Measurements from ENCODE around the gene RGS12. TPM values are rescaled to one million over a fixed set of nuclear protein-coding genes. Genes with fewer than 3 reads are reported as not detected.

RGS12 gene
- polyA plus RNA-seq, 1 donor: 48.7 TPM

GRCh38 chr4:3276986-3277385, 15.8 kb upstream of the RGS12 start:
- DNase-seq: no peak

GRCh38 chr4:3280466-3280865, 12.4 kb upstream of the RGS12 start:
- no peak for DNase-seq

DNA sequence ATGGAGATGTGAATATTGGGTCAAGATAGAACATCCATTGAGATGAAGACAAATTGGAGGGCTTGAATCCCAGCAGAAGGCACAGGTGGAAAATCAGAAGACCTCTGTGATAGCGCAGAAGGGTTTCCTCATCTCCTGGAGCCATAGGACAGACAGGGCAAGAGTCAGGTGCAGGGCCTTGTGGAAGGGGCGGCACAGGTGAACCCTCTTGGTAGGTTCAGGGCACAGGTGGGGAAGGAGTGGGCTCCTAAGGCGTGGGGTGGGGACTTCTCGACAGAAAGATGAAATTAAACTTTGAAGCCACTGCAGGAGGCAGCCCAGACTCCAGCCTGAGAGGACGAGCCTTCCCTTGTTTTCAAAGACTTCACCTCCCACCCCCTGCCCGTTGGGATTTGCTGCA, 9.3 kb upstream of the RGS12 start:
- no peak for DNase-seq

- DNase-seq: no peak
Measured at GRCh38 chr4:3283916-3284315, 8.9 kb upstream of the RGS12 start.

DNA sequence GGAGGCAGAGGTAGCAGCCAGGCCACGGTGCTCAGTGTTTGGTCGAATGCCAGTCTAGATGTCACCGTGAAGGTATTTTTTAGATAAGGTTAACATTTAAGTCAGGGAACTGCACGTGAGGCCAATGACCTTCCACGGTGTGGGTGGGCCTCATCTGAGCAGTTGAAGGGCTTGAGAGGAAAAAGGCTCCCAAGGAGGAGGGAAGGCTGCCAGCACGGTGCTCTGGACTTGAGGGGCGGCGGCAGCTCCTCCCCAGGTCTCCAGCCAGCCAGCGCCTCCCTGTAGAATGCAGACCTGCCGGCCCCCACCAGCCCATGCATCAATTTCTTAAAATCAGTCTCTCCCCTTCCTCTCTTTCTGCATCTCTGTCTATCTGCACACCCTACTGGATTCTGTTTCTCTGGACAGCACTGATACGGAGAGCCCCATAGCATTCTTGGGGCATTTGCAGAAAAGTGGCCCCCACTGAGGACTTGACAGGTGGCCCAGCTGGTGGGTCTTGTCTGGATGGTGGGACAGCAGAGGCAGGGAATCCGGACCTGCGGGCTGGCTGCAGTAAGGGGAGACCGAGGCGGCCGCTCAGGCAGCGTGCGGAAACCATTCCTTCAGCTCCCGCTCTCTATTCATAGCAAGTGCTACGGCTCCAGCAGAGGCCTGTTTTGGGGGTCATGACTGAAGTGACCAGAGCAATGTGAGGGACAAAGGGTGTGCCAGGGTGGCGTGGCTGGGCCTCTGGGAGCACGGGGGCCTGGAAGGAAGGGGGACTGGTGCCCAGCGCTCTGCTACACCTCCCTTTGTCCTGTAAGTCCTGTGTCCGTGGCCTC, 7.9 kb upstream of the RGS12 start:
- DNase-seq: no peak

DNA sequence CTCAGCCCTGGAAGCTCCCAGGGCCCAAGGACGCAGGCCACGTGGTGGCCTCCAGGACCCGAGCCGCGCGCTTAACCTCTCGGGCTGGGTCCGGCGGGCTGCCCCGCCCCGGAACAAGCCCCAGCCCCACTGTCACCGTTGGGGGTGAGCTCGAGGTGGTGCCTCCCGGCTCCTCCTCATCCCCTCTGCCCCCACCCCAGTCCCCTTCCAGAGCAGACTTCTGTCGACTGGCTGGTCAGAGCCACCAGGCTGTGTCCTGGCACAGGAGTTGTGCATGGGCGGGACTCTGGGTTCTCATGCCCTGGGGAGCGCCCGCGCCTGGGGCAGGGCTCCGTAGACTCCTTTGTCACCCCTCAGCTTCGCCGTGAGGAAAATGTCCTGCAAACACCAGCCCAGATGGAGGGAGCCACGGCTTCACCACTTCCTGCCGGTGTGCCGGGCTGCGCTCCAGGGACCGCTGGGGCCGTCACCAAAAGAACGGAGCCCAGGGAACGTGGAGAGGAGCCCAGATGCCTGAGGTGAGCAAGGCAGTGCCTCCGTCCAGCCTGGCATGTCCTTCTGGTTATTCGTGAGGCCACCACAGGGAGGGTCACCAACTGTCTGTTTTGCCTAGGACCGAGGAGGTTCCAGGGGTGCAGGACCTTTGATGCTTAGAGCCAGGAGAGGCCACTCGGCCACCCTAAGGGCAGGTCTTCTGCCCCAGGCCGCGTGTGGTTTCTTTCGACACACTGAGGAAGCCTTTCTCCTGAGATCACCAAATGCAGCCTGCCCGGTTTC, 7.1 kb upstream of the RGS12 start:
- no peak for DNase-seq

- no peak for DNase-seq
Measured at GRCh38 chr4:3286335-3287175, 6.3 kb upstream of the RGS12 start.

DNA sequence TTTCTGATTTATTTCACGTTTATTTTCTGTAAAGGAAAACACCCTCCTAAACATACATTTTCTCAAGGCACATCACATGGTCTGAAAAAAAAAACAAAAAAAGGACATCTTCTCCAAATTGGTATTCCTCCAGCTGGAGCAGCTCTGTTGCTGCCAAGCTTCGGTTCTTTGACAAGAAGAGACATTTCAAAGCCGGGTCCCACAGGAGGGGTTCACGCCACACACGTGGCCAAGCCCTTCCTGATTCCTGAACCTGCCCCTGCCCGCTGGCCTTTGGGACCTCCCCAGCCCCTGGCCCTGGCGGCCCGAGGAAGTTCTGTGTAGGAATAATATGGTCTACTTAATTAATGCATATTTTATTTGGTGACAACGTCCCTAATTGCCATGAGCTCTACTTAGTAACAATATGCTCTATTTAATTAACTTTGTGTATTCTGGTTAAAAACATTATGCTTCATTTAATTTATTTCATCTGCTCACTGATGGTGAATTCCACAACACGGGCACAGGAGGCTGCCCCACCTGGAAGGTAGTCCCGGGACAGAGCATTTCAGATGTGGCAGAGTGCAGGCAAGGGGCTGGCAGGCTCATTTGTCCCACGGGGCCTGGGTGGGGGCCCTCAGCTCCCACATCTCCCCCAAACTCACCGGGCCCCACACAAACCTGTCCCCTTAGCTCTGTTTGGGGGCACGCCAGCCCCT, 5.4 kb upstream of the RGS12 start:
- DNase-seq: no peak

GRCh38 chr4:3287972-3288570, 4.8 kb upstream of the RGS12 start:
- no peak for DNase-seq

DNA sequence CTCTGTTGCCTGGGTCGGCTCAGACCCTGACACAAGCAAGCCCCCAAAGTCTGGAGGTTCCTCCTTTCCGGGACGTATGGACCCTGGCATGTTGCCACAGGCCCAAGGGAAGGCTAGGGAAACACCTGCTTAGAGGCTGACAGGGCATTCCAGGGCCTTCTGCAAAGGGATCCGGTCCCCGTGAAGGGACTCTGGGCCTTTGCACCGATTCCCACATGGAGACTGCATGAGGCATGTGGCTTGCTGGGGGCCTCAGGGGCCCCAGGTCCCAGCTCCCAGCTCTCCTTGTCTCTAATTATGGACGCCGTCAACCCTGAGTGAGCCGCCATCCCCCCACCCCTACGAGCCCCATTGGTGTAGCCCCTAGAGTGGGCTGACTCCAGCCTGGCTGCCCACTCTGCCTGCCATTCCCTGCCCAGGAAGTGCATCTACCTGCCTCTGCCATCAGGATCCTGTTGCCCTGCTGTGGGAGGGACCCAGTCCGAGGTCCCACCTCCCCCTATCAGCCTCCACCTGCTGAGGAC, 4.2 kb upstream of the RGS12 start:
- DNase-seq: no peak

DNA sequence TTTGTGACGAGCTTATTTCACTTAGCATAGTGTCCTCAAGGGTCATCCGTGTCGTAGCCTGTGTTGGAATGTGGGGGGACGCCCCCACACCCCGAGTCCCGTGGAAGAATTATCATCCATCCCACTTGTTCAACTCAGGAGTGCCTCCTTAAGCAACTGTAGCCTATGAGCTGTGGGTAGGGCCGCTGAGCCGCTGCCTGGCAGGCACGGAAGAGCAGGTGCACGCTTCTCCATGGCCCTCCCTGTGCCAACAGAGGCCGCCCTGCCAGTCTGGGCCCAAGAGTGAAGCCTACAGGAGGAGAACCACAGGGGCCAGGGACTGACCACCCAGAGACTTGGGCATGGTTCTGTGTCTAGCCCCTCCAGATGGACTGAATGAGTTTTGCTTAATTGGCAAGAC, 2.3 kb upstream of the RGS12 start:
- no peak for DNase-seq

GRCh38 chr4:3290889-3291321, 1.9 kb upstream of the RGS12 start:
- no peak for DNase-seq

DNA sequence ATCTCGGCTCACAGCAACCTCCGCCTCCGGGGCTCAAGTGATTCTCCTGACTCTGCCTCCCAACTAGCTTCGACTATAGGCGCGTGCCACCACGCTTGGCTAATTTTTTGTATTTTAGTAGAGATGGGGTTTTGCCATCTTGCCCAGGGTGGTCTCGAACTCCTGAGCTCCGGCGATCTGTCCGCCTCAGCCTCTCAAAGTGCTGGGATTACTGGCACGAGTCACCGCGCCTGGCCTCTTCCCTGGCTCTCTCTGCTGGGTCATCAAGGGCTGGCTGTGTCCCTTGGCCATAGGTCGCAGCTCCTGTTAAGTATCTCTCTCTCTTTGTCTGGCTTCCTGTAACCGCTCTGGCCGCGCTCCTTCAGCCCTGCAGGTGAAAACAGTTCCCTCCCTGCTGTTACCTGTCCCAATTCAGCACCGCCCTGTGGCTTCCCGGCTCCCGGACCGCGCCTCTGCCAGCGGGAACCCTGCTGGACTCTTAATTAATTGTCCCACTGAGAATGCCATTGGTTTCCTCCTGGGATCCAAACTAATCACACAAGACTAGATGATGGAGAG, 1.3 kb upstream of the RGS12 start:
- no peak for DNase-seq

- DNase-seq: peak; percentile 53
Measured at GRCh38 chr4:3291969-3292570, 751 bp upstream of the RGS12 start.

DNA sequence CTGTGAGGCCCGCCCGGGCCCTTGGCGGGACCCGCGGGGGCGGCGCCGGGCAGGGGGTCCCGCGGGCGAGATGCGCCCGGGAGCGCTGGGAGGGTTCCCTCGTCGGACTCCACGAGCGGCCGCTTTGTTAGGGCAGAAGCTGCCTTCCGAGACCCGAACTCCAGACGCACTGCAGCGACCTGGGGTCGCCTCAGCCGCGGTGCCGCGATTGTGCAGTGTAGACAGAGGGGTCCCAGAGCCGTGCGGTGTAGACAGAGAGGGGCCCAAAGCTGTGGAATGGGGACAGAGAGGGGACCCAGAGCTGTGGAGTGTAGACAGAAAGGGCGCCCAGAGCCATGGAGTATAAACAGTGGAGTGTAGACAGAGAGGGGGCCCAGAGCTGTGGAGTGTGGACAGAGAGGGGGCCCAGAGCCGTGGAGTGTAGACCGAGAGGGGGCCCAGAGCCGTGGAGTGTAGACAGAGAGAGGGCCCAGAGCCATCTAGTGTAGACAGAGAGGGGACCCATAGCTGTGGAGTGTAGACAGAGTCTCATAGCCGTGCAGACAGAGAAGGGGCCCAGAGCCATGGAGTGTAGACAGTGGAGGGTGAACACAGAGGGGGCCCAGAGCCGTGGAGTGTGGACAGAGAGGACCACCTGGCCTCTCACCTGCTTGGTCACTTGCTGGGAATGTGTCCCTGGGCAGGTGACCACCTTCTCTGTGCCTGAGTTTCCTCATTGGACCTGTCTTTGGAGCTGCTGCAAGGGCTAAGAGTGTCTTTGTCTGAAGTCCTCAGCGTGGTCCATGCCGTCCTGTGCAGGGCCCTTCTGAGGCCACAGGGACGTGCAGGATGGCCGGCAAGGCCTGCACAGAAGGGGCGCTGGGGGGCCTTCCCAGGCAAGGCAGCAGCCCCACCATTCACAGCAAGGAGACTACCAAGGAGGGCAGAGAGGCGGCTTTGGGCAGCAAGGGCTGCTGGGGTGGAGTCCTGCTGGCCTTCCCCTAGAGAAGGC, 875 bp downstream of the RGS12 start:
- DNase-seq: no peak

DNA sequence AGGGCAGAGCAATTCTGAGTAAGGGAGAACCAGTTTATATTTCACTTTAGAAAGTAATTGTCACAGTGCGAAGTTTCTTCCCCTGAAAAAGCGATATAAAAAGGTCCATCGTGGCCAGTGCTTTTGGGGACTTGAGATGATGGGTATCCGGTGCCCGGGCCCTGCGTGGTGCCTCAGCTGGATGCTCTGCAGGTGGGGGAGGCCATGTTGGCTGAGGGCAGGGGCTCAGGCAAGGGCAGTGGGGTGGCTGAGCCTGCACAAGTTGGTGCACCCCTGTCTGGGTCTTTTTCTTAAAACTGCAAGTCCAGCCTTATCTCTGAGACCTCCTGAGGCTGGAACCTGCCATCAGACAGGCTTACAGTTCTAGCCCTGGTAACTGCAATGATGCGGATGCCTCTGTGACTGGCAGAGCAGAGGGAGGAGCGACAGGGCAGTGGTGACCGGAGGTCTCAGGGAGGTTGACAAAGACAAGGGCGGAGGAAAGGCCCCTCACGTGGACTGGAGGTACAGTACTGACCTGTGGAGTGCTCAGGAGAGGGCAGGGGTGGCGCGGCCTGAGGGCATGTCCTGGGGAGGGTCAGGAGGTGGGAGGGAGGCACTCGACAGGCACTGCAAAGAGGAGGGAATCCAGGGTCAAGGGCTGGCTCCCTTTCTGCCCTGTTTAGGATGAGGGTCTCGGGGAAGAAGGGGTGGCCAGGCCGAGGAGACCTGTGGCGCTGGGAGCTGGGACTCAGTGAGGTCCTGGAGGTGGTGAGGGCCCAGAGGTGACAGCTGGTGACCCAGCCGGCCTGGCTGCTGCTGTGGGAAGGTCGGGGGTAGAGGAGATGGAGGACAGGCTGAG, 1.8 kb downstream of the RGS12 start:
- DNase-seq: no peak

DNA sequence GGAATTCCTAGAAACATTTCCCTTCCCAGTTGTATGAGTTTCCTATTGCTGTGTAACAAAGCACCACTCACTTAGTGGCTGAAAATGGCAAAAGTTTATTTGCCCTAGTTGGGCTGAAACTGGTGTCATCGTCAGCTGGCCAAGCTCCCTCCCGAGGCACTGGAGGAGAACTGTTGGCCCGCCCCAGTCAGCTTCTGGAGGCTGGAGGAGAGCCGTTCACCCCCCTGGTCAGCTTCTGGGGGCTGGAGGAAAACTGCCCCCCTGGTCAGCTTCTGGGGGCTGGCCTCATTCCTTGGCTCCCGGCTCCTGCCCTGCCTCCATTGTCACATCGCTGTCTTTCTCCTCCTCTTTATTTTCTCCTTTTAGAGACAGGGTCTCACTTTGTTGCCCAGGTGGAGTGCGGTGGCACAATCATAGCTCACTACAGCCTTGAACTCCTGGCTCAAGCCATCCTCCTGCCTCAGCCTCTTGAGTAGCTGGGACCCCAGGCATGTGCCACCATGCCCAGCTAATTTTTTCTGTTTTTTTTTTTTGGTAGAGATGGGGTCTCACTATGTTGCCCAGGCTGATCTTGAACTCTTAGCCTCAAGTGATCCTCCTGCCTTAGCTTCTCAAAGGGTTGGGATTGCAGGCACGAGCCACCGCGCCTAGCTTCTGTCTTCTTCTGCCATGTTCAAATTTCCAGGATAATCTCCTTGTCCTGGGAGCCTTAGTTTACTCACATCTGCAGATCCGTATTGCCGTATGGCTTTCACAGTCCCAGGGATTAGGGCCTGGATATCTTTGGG, 3.2 kb downstream of the RGS12 start:
- no peak for DNase-seq

GRCh38 chr4:3296651-3297050, 3.8 kb downstream of the RGS12 start:
- DNase-seq: no peak
